NT2/D1 (cell line): ENCODE measurements around the gene YEATS2.

ENCODE experiments used
- SUZ12 ChIP-seq: IDR thresholded peaks from 2 replicates; pipeline ENCODE4 v1.6.1; 2011; ENCODE audit not compliant: insufficient read length, insufficient read depth; ENCODE audit errors: extremely low read depth
- ZNF274 ChIP-seq: IDR thresholded peaks from 2 replicates; pipeline ENCODE4 v1.6.1; 2011; ENCODE audit warnings: mild to moderate bottlenecking, low read depth, low read length

DNA sequence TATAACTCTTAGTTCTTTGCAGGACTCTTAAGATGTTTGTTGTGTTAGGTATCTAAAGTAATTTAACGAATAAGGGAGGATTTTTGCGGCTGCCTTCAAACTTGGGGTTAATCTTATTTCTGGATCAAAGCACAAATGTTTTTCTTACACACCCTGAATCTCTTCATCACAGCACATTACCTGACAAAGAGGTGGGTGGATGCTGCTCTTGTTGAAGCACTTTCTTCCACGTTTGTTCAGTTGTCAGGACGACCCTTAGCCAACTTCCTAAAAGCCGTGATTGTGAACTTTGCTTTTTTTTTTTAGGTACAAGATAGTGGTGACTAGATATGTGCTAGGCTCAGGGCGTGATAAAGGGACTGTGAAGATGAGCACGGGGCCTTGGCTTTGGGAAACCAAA lies 36.0 kb downstream of the YEATS2 start:
- TF ChIP-seq ZNF274 = no peak
- TF ChIP-seq SUZ12 = no peak
